Measurements from ENCODE around the gene SIGLEC6. TPM values are rescaled to one million over a fixed set of nuclear protein-coding genes. Genes with fewer than 3 reads are reported as not detected.

SIGLEC6 gene
- total RNA-seq, 4 donors from 2014 or later: 0.18 to 0.46 TPM; not detected in 2

DNA sequence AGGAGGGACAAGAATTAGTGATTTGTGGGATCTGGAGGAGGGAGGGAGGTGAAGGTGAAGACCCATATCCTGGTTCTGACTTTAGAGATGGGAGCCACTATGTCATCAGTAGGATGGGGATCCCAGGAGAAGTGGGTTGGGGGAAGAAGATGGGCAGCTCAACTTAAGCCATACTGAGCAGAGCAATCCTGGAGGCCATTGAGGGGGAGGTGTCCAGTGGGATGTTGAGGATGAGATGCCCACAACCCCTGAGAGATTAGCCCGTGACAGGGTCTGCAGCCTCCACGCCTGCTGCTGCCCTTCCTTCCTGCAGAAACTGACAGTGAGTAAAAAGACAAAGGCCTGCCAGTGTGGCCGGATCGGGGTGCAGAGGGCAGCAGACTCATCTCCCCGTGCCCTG is 11.2 kb upstream of the SIGLEC6 start:
- intact Hi-C loops (cut with DNase I; ENCODE audit: low total_unique reads): no loop called here
- in situ Hi-C loops (cut with MboI; ENCODE audit: low sequenced_read_pairs in 4 of 4): no loop called here

GRCh38 chr19:51541458-51542357 is 10.2 kb upstream of the SIGLEC6 start:
- intact Hi-C loops (cut with DNase I; ENCODE audit: low total_unique reads) (no loop called here), in situ Hi-C loops (cut with MboI; ENCODE audit: low sequenced_read_pairs in 4 of 4) (no loop called here)
- peaks cover 0 to 3% (median 0%) of the 10 kb centered on the region in 3 donors for H3K27me3 ChIP-seq

More for the DNA sequence above, 11.2 kb upstream of the SIGLEC6 start:
- H3K4me1 ChIP-seq: no peaks in the 10 kb centered on the region
- peaks cover 0 to under 1% (median 0%) of the 10 kb centered on the region in 3 donors for H3K27me3 ChIP-seq
- H3K36me3 ChIP-seq: no peaks in the 10 kb centered on the region
- no peak for TF ChIP-seq POLR2A (IDR thresholded peaks at IDR 0.05)
- TF ChIP-seq CTCF (IDR thresholded peaks at IDR 0.05 in 4 of 5, conservative IDR thresholded peaks at IDR 0.05 in 1 of 5): no peak
- H3K27ac ChIP-seq: no peak overlapping the region
- DNase-seq (no peak), ATAC-seq (no peak)
- H3K9me3 ChIP-seq: no peaks in the 10 kb centered on the region
- H3K4me3 ChIP-seq: no peak overlapping the region

GRCh38 chr19:51539821-51540366 is 8.4 kb upstream of the SIGLEC6 start:
- in situ Hi-C loops (cut with MboI; ENCODE audit: low sequenced_read_pairs in 4 of 4): no loop called here
- ATAC-seq: no peak
- no peak for DNase-seq
- Histone ChIP-seq H3K4me3 (no peak overlapping the region), H3K27me3 (peaks cover 0 to 3% (median 0%) of the 10 kb centered on the region in 3 donors), H3K4me1 (no peaks in the 10 kb centered on the region), H3K27ac (no peak overlapping the region), H3K36me3 (no peaks in the 10 kb centered on the region), H3K9me3 (no peaks in the 10 kb centered on the region)
- intact Hi-C loops (cut with DNase I; ENCODE audit: low total_unique reads): no loop called here
- TF ChIP-seq POLR2A (IDR thresholded peaks at IDR 0.05) (no peak), CTCF (IDR thresholded peaks at IDR 0.05 in 4 of 5, conservative IDR thresholded peaks at IDR 0.05 in 1 of 5) (no peak)

More at GRCh38 chr19:51541458-51542357, 10.2 kb upstream of the SIGLEC6 start:
- Histone ChIP-seq H3K4me1 (no peaks in the 10 kb centered on the region), H3K4me3 (no peak overlapping the region), H3K27ac (no peak overlapping the region), H3K9me3 (no peaks in the 10 kb centered on the region), H3K36me3 (no peaks in the 10 kb centered on the region)
- ATAC-seq (no peak), DNase-seq (no peak)
- no peak for TF ChIP-seq POLR2A (IDR thresholded peaks at IDR 0.05)
- TF ChIP-seq CTCF (IDR thresholded peaks at IDR 0.05 in 4 of 5, conservative IDR thresholded peaks at IDR 0.05 in 1 of 5): no peak

- intact Hi-C loops (cut with DNase I; ENCODE audit: low total_unique reads) (no loop called here), in situ Hi-C loops (cut with MboI; ENCODE audit: low sequenced_read_pairs in 4 of 4) (no loop called here)
- no peak overlapping the region for H3K27ac ChIP-seq
- no peaks in the 10 kb centered on the region for H3K4me1 ChIP-seq
- no peaks in the 10 kb centered on the region for H3K9me3 ChIP-seq
- H3K4me3 ChIP-seq: no peak overlapping the region
- peaks cover 0 to 3% (median 0%) of the 10 kb centered on the region in 3 donors for H3K27me3 ChIP-seq
- ATAC-seq (no peak), DNase-seq (no peak)
- H3K36me3 ChIP-seq: no peaks in the 10 kb centered on the region
- TF ChIP-seq POLR2A (IDR thresholded peaks at IDR 0.05): no peak
- no peak for TF ChIP-seq CTCF (IDR thresholded peaks at IDR 0.05 in 4 of 5, conservative IDR thresholded peaks at IDR 0.05 in 1 of 5)
Observed at GRCh38 chr19:51535535-51535934, 4.1 kb upstream of the SIGLEC6 start.
